NCI-H2196 treated with DMSO at 0.1 percent for 48 hours (cell line): ENCODE results near the gene TMEM144.
"Not testable (repeated sequence)": the region's sequence is repeated elsewhere in the genome, so short reads cannot be mapped to it uniquely, and the experiment has no call there.

Experiments
- DNase-seq: peaks from one replicate; lab custom pipeline; 2025; ENCODE audit not compliant: unreplicated experiment; lab: John Stamatoyannopoulos, UW

TMEM144 gene

GRCh38 chr4:158190718-158191117 is 19.6 kb upstream of the TMEM144 start:
- no peak for DNase-seq

GRCh38 chr4:158192439-158193158 is 17.7 kb upstream of the TMEM144 start:
- DNase-seq, result no peak

- DNase-seq, result no peak
Measured at GRCh38 chr4:158193171-158193749, 17.0 kb upstream of the TMEM144 start.

GRCh38 chr4:158195297-158195696 is 15.0 kb upstream of the TMEM144 start:
- no peak for DNase-seq

GRCh38 chr4:158197194-158197776 is 13.0 kb upstream of the TMEM144 start:
- DNase-seq, result no peak

GRCh38 chr4:158200214-158200613 is 10.1 kb upstream of the TMEM144 start:
- DNase-seq, result no peak

- DNase-seq, result no peak
Measured at GRCh38 chr4:158201322-158201721, 9.0 kb upstream of the TMEM144 start.

GRCh38 chr4:158201876-158202275 is 8.4 kb upstream of the TMEM144 start:
- DNase-seq, result no peak

- DNase-seq, result no peak
Measured at GRCh38 chr4:158202481-158202880, 7.8 kb upstream of the TMEM144 start.

- no peak for DNase-seq
Measured at GRCh38 chr4:158203436-158203835, 6.8 kb upstream of the TMEM144 start.

- DNase-seq, result no peak
Measured at GRCh38 chr4:158203929-158204328, 6.4 kb upstream of the TMEM144 start.

GRCh38 chr4:158208963-158209640 is 1.2 kb upstream of the TMEM144 start:
- no peak for DNase-seq

- DNase-seq, result no peak
Measured at GRCh38 chr4:158211222-158211621, 936 bp downstream of the TMEM144 start.

- DNase-seq, result no peak
Measured at GRCh38 chr4:158213466-158213865, 3.2 kb downstream of the TMEM144 start.

GRCh38 chr4:158214856-158215255 is 4.6 kb downstream of the TMEM144 start:
- DNase-seq, result no peak

- DNase-seq, result no peak
Measured at GRCh38 chr4:158217763-158218162, 7.5 kb downstream of the TMEM144 start.

GRCh38 chr4:158219623-158220022 is 9.3 kb downstream of the TMEM144 start:
- DNase-seq, result no peak

GRCh38 chr4:158224318-158224717 is 14.0 kb downstream of the TMEM144 start:
- not testable (repeated sequence) for DNase-seq

- DNase-seq, result not testable (repeated sequence)
Measured at GRCh38 chr4:158224999-158225398, 14.7 kb downstream of the TMEM144 start.

- DNase-seq, result not testable (repeated sequence)
Measured at GRCh38 chr4:158227880-158228279, 17.6 kb downstream of the TMEM144 start.

- not testable (repeated sequence) for DNase-seq
Measured at GRCh38 chr4:158228399-158228798, 18.1 kb downstream of the TMEM144 start.

- DNase-seq, result no peak
Measured at GRCh38 chr4:158229768-158230167, 19.5 kb downstream of the TMEM144 start.
